Fibroblast of skin of back (primary cell): Measurements from ENCODE around the gene BMPR1B.
"Not testable (repeated sequence)": the region's sequence is repeated elsewhere in the genome, so short reads cannot be mapped to it uniquely, and the experiment has no call there.

Experiments
- DNase-seq: peaks from one replicate; pipeline ENCODE4 v3.0.0-alpha.2; 2013

Gene BMPR1B

DNA sequence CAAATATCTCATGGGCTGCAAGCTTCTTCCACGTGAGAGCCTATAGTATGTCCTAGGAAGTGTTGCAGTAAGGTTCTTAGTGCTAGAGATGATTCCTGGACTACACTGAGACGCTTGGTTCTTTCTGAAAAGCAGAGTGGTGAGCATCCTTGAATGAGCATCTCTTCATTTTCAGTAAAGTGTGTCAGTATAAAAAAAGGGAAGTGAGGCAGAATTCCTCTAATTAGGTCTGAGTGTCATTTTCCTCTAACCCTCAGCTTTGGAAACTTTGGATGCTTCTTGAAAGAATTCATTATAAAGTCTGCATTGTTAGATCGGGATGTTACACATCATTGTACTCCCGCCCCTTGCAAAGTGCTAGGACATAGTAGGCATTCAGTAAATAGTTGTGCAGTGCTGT is 5.2 kb downstream of the BMPR1B start:
- no peak for DNase-seq

DNA sequence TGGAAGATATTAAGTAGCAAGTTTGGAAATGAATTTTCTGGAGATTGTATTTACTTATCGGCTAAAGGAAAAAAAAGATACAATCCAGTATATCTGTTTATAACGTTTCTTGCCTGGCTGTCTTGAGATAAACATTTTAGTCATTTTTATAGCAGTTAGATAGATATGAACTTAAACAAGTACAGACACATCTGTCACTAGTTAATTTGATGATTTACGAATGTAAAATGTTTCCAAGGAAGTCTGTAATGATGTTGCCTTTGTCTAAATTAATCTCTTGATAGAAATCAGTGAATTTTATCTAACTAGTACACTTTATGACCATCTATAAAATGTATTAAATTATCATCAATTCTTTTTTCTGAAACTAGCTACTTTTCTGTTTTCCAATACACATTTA is 5.7 kb downstream of the BMPR1B start:
- no peak for DNase-seq

DNA sequence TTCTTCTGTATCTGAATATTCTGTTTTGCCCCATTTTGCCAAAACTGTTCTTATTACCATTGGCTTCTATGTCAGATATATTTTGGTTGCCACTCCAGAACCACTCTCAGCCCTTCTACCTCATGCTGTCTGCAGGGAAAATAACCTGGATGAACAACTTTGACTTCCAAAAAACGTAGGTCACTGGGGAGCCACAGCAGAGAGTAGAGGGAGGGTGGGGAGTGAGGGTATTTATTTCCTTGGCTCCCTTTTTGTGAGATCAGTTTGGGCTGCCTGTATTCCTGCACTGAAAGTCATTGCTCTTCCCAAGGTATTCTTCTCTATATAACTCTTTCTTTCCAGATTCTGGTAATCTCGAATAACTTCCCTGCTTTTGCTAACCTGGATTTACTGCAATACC is 6.3 kb downstream of the BMPR1B start:
- DNase-seq: no peak

DNA sequence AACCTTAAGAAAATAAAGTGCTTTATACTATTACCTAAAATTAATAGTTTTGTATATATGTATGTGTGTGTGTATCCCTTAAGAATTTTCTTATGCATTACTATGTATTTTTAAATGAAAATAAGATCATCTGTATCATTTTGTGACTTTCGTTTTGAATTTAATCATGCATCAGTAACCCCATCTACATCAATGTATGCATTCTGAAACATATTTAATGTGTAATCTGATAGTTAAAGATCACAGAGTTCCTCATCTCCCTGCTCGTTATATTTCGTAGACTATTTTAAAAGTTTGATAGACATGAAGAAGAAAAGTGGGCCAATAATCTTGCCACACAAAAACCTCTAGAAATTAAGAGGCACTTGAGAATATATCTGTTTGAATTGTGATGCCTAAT is 7.4 kb downstream of the BMPR1B start:
- no peak for DNase-seq

DNA sequence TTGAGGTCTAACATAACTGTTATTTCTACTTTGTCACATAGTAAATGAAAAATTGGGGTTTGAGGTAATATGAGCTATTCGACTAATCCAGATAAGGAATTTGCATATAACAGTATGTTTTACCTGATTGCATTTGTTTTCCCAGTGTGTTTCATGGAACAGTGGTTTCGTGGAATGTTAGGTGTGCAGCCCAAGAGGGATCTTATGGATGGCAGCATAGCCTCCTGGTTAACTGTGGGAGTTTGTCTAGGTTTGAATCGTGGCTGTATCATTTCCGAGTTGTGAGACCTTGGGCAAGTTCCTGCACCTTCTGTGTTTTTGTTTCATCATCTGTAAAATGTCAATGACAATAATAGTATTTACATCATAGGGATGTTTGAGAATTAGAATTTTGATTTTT is 7.9 kb downstream of the BMPR1B start:
- DNase-seq: no peak

DNA sequence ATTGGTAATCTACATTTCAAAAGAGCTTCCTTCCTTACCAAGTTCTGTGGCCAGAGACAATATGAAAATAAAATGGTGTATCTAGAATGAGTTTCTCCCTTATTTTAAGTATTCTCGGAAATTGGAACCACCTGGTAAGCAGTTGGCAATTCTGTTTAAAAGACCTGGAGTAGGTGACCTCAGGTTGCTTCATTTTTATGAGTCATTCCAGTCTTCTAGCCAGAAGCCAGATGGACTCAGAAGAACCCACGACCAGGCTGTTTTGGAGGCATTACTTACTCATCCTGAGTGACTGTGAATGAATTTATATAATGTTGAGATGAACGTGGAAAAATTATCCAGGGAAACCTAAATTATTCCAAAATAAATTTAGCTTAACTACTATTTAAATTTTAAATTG is 9.1 kb downstream of the BMPR1B start:
- peak; percentile 30 for DNase-seq

DNA sequence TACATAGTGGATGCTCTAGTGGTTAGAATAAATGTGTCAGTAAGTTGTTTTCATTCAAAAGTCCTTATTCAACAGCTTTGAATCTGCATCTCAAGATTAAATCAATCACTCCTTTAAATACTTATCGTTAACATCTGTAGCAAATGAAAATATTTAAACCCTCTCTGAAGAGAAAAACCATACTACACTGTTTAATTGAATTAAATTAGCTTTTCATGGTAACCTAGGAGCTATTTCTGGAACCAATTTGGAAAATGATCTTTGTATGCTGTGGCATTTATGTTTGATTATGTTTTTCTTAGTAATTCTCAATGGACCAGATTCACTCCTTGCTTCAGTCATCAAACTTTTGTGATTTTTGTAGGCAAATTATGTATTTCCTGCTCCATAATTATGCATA is 9.7 kb downstream of the BMPR1B start:
- DNase-seq: no peak

DNA sequence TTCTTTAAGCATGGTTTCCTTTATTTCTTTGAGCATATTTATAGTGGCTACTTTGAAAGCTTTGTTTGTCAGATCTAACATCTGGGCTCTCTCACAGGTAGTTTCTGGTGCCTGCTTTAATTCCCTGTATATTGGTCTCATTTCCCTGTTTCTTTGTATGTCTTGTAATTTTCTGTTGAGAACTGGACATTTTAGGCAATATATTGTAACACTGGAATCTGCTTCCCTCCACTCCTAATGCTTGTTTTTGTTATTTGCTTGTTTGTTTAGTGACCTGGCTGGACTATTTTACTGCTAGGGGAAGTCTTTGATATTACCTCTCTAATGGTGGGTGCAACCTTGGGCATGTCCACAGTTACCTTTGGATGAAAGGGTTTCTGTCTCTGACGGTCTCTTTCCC is 25.0 kb downstream of the BMPR1B start:
- DNase-seq: no peak

DNA sequence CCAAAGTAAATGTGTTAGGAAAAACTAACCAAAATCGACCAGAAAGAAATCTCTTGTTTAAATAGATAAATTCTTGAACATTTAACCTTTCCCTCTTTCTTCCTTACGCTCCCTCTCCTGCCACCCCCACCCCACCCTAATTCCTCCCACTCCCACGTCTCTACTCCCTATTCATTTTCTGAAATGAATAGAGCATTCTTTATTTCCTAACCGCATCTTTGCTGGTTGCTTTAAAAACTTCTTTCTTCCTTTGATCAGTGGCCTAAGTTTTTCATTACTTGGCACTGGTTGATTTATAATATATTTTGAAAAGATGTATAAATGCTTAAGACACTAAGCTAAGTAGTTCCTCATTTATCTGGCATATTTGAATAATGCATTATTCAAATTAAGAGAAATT is 33.9 kb downstream of the BMPR1B start:
- DNase-seq: no peak

DNA sequence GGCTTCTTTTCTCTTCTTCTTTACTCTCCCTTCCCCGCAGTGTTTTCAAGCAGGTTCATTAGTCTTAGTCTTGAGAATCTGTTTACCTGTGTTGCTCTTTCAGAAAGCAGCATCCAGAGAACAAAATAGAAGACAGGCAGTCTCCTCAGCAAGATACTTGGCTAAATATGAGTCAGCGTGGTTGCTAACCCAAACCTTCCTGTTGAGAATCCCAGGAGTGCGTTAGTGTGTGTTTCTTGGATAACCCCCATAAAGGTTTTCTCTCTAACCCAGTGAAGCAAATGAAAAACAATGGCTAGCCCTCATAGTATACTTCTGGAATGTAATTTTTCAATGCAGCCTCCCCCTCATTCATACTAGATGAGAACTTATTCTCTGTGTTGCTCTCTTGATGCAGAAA is 41.1 kb downstream of the BMPR1B start:
- DNase-seq: peak; percentile 69

DNA sequence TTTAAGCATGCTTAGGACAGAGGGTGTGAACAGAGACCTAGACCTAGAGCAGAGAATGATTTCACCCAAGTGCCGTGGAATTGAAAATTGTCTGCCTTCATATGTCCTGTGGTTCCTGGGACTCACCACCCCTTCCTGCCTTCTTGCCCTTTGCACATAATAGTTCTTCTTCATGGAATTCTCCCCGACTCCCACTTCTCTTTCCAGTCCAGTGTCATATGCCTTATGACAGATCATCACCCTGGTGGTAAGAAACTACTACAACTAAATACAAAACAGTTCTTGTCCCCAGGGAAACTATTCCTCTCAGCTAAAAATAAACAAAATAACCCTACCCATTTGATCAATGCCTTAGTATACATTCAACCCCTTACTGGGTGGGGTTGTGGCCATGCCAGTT is 43.3 kb downstream of the BMPR1B start:
- DNase-seq: no peak

DNA sequence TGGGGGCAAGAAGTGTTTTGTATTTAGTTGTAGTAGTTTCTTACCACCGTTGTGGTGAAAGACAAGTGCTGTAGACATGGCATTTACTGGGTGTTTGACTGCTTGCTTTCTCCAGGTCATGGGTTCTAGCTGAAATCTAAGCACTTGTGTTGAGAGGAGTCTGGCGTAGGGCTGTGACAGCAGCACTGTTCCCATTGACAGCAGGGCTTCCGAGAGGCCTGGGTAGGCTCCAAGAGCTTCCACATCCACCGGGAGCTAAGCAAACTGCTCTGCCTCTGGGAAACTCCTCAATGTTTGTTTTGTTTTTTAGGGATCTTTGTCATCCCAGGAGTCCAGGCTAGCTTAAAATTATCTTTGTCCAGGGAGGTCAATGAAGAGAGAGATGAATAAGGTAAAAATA is 44.3 kb downstream of the BMPR1B start:
- peak; percentile 9 for DNase-seq

DNA sequence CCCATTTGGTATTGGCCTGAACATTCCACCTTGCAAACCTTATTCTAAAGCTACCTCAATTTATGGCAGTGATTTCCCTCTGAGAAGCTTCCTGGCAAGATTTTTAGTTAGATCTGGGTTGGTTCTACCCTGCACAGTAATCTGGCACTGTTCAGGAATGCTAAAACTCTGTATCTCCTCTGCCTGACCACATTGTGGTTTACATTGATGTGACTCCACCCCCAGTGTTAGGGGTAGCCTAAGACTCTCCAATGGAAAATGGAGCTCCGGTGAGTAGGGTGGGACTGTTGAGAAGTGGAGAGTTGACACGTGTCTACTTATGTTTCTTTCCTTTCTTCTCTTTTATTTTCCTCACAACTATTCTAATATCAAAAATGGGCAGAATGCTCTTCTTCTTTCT is 45.4 kb downstream of the BMPR1B start:
- peak; percentile 46 for DNase-seq

DNA sequence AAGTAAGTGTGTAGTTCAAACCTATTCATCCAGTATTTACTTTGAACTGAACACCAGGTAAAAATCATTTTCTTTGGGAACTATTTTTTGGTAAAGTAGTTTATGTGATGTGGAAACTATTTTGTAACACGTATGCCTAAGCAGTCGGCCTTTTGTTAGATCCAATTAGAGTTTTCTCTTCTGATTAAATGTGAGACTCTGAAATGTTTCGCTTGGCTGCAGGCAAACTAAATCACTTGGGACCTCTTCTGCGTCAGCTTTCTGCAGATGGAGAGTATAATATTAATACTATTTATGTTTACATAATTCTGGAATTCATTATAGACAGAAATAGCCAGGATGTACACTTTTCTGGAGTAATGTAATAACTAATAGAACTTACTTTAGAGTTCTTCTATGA is 46.9 kb downstream of the BMPR1B start:
- peak; percentile 7 for DNase-seq

DNA sequence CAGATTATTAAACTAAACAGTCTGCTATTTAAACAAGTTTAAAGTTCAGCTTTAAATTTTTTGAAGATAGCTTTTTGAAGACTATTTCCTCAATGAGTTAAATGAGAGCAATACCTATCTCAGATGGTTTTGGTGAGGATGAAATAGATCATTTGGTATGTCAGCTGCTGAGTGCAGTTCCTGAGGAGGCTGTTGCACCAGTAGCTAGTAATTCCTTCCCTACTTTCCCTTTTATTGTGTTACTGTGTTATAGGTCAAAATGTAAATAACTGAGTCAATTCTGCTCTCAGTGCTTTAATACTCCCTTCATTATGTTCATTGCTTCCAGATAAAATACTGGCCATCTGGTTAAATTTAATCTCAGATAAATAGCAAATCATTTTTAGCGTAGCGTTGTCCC is 48.6 kb downstream of the BMPR1B start:
- peak; percentile 37 for DNase-seq

DNA sequence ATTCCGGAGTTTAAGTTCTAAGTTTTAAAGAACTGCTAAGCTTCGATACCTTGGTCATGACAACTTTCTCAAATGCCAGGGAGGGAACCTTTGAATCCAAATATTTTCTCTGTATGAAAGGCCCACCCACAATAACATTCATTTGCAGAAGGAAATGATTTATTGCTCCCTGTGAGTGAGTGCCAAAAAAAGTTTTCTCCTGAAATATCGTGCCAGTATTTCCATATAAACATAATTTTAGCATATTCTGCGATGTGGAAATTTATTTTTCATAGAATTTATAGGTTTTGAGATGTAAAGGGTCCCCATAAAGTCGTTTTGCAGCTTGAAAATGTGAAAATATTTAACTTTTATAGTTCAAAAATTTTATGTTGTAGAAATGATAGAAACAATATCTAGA is 53.9 kb downstream of the BMPR1B start:
- DNase-seq: peak; percentile 18

DNA sequence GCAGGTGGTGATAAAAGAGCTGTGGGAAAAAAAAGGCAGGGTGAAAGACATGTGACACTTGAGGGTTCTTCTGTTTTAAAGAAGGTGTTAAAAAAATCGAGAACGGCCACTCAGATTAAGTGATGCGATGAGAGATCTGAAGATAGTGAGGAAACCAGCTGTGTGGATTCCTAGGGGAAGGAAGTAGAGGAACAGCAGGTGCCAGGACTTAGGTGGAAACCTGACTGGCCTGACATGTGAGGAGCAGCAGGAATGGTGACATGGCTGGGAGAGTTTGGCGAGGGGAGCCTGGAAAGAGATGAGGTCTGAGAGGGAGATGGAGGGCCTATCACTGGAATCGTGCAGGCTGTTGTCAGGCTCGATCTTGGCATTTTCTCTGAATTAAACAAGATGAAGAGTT is 55.5 kb downstream of the BMPR1B start:
- no peak for DNase-seq

DNA sequence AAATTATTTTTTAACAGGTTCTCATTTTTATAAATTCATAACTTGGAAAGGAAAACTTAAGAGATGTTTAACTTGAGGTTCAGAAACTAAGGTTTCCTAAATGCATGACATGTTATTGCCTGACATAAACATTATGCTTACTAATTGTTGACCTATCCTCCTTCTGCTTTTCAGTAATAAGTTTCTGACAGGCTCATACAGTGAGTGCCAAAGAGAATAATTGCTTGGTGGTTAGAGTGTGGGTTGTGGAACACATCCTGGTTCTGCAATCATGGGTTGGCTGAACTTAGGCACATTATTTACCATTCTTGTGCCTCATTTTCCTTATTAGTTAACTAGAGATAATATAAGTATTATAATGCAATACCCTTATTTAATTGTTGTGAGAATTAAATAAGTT is 56.5 kb downstream of the BMPR1B start:
- DNase-seq: no peak

DNA sequence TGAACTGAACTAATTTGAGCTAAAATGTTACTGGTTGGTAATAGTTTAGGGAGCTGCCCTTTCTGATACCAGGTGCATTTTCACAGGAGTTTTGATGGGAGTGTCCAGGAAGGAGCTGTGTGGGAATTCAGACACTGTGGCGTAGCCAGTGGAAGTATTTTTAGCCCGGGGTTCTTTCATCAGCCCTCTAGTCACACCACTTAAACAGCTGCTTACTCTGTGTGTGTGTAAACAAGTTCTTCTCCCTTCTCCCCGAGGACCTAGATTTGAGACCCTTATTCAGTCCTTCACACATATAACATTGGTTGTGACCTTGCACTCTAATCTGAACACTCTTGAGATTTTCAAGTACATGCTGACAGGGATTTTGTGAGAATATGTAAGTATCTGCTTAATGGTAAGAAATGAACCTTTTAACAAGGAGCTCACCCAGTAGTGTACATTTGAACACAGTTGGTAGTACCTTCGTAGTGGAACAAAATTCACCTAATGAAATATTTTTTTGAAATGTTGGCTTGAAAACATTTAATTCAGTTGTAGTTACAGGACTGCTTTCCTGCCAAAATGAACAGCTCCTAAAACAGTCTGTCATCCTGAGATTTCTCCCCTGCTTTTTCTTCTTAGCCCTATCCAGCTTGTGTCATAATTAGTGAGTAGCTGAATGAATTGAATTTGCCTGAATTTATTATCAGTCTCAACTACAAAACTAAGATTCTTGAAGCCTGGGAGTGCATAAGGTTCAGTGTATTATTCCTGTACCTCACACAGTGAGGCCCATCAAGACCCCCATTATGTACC is 61.8 kb downstream of the BMPR1B start:
- no peak for DNase-seq

DNA sequence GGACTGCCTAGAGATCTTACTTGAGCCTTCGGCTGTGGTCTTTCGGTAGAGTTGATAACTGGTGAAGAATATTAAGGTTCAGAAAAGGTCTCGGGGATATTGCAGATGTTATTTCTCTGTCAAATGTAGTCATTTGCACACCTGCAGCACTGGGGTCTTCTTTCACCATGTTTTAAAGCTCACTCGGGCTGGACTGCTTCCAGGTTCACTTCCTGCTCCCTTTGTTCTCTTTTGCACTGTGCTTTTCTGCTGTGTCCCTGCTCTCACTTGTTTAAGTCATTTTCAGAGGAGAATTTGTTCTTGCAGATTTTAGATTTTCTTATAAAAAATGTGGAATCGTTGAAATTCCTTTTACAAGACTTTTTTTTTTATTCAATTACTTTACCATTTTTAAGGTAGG is 68.5 kb downstream of the BMPR1B start:
- DNase-seq: no peak

DNA sequence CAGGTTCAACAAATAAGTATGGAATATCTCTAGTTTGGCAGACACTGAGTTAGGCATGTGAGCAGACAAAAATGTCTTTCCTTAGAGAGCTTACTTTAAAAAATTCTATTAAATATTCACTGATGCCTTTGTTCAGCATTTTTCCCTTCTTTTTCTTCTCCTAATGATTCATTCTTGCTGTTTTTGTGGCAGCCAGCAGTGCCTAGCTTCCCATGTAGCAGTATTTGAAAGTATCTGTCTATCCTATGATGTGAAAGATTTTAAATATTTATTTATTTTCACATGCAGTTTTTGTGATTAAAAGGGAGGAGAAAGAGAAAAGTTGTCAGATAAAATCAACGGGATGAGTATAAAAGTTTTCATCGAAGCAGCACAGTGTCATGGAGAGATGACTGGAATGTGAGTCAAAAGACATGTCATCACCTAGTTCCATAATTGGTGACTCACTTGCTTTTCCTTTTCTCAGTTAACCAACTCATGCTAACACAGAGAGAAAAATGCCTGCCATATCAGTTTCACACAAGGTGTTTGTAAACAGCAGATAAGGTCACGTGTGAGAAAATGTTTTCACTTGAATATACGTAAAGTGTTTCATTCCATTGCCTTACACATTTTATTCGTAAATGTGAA is 69.8 kb downstream of the BMPR1B start:
- peak; percentile 89 for DNase-seq

DNA sequence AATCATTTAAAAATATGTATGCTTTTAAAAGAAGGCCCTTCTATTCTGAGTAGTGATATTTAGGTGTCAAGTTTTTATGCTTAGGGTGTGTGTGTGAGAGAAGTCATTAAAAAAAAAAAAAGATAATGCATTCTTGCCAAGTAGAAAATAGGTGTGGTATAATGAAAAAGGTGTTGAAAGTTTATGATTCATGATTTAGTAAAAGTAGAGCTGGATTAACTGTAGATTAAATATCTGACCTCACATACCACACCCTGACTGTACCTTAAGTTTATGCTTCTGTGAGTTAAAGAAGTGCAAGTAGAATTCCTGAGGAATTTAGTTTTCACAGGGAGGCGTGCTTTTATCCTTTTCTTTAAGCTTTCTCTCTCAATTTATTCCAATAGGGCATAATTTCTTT is 71.1 kb downstream of the BMPR1B start:
- no peak for DNase-seq

DNA sequence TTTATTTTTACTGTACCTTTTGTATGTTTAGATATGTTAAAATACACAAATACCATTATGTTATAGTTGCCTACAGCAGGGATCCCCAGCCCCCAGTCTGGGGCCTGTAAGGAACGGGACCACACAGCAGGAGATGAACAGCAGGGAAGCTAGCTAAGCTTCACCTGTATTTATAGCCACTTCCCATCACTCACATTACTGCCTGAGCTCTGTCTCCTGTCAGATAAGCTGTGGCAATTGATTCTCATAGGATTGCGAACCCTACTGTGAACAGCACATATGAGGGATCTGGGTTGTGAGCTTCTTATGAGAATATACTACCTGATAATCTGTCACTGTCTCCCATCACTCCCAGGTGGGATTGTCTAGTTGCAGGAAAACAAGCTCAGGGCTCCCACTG is 73.9 kb downstream of the BMPR1B start:
- no peak for DNase-seq

DNA sequence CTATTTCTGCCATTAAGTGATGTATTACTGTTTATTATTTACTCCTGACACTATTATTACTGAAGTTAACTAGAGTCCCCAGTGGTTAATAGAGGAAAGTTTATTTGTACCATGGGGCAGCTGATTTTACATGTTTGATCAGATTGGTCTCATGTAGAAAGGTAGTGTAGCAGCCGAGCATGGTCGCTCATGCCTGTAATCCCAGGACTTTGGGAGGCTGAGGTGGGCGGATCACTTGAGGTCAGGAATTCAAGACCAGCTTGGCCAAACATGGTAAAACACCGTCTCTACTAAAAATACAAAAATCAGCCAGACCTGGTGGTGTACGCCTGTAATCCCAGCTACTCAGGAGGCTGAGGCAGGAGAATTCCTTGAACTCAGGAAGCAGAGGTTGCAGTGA is 74.6 kb downstream of the BMPR1B start:
- DNase-seq: not testable (repeated sequence)

DNA sequence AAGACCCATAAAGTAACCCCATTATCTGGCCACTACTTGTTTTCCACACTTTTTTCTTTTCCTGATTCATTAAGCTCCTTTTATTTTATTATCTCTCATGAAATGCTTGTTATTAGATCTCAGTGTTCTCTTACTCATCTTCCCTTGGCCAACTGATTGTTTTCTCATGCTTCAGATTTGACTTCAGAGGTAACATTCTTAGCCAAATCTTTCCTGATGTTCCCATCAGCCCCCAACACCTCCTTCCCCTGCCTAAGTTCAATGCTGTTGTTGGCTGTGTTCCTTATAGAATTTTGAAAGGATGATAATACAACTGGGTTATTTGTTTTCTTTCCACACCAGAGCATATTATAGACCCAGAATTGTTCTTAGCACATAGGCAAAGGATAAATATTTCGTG is 75.6 kb downstream of the BMPR1B start:
- peak; percentile 16 for DNase-seq
